Natural killer cell (primary cell): ENCODE measurements around the gene MYO7B. TPM values are rescaled to one million over a fixed set of nuclear protein-coding genes. Genes with fewer than 3 reads are reported as not detected.

ENCODE experiments used
- ATAC-seq, 3 donors: fragments of 150-1000 bp in 2 of 3; fragments of 200-7000 bp in 1 of 3; cut with Tn5 transposase; 1 replicate in 1 of 3; 2 replicates in 2 of 3; pipeline ENCODE4 v1.10.0; 2021; ENCODE audit warnings: mild to moderate bottlenecking in 2 of 3, moderate library complexity in 2 of 3
- DNase-seq, 2 donors: peaks; one replicate each; pipeline versions ENCODE4 v3.0.0 to v3.0.0-alpha.2; 2013 to 2021; ENCODE audit warnings: mixed read lengths in 1 of 2
- H3K27ac ChIP-seq: one replicate; pipeline ENCODE4 v1.5.1; 2013; ENCODE audit warnings: mild to moderate bottlenecking, low read length
- H3K27me3 ChIP-seq: one replicate; pipeline ENCODE4 v1.6.1; 2013; ENCODE audit warnings: low read length; ENCODE audit not compliant: control insufficient read depth, insufficient read depth
- H3K36me3 ChIP-seq: one replicate; pipeline ENCODE4 v1.6.1; 2013; ENCODE audit warnings: low read length; ENCODE audit not compliant: control insufficient read depth, insufficient read depth
- H3K4me1 ChIP-seq: one replicate; pipeline ENCODE4 v1.6.1; 2013; ENCODE audit warnings: low read length; ENCODE audit not compliant: control insufficient read depth, insufficient read depth
- H3K4me3 ChIP-seq: one replicate; pipeline ENCODE4 v1.5.1; 2013; ENCODE audit warnings: low read length
- H3K9me3 ChIP-seq: one replicate; pipeline ENCODE4 v1.6.1; 2013; ENCODE audit warnings: low read length; ENCODE audit not compliant: control insufficient read depth, insufficient read depth
- H3K27ac Mint-ChIP-seq, 2 donors: one replicate each; pipeline ENCODE4 v1.8.0; 2022; ENCODE audit warnings: mild to moderate bottlenecking in 2 of 2, mixed read lengths in 2 of 2, moderate library complexity in 1 of 2
- H3K27me3 Mint-ChIP-seq, 2 donors: one replicate each; pipeline ENCODE4 v1.8.0; 2022; ENCODE audit warnings: low read depth in 2 of 2, mixed read lengths in 2 of 2
- H3K36me3 Mint-ChIP-seq: one replicate; pipeline ENCODE4 v1.8.0; 2022; ENCODE audit warnings: mixed read lengths
- H3K4me1 Mint-ChIP-seq, 2 donors: one replicate each; pipeline ENCODE4 v1.8.0; 2022; ENCODE audit warnings: mixed read lengths in 2 of 2
- H3K4me3 Mint-ChIP-seq: one replicate; pipeline ENCODE4 v1.8.0; 2022; ENCODE audit warnings: mild to moderate bottlenecking, moderate library complexity, mixed read lengths
- H3K9me3 Mint-ChIP-seq, 2 donors: one replicate each; pipeline ENCODE4 v1.8.0; 2022; ENCODE audit warnings: mixed read lengths in 2 of 2
- CTCF ChIP-seq: fragments of 200-600 bp; IDR thresholded peaks from one replicate; pipeline ENCODE4 v1.8.0; 2022; ENCODE audit warnings: antibody characterized with exemption
- WGBS: methylation state at CpG from one replicate; pipeline ENCODE4 v1.1.7; 2013; ENCODE audit warnings: missing lambda C conversion rate; ENCODE audit not compliant: insufficient coverage; 5-methylcytosine and 5-hydroxymethylcytosine counted together
- intact Hi-C: fragments of 100-400 bp; cut with micrococcal nuclease; formaldehyde crosslinking; loops from one replicate; pipeline ENCODE4 v1.14.2; 2022
- total RNA-seq, 4 donors: library from RNA; stranded (reverse); fragments of 120-200 nt in 1 of 4; gene quantifications; one replicate each; pipeline versions ENCODE4 v1.2.3 to v1.2.4, GENCODE V29; 2013 to 2022

The MYO7B gene
- total RNA-seq, 3 donors from 2014 or later (not counting 1 experiment from before 2014, with no cell fraction given) = 0.14 to 0.45 (median 0.25) TPM

GRCh38 chr2:127558911-127559310 lies 23.4 kb downstream of the MYO7B start:
- intact Hi-C loops = no loop called here
- Histone ChIP-seq H3K27me3 (peaks cover 3% of the 10 kb centered on the region), H3K9me3 (no peaks in the 10 kb centered on the region), H3K36me3 (no peaks in the 10 kb centered on the region), H3K4me3 (no peak overlapping the region), H3K27ac (no peak overlapping the region), H3K4me1 (peaks cover 6% of the 10 kb centered on the region)
- Mint-ChIP-seq H3K36me3 (peaks cover 15% of the 10 kb centered on the region), H3K27ac (no peak overlapping the region), H3K27me3 (peaks cover 27 to 31% of the 10 kb centered on the region in 2 donors), H3K4me1 (peaks cover 4 to 6% of the 10 kb centered on the region in 2 donors), H3K4me3 (no peak overlapping the region), H3K9me3 (peaks cover 3 to 6% of the 10 kb centered on the region in 2 donors)
- ATAC-seq = no peak
- no peak for DNase-seq
- 91% methylated on average over 8 of the region's 8 CpGs for WGBS
- no peak for TF ChIP-seq CTCF

- Histone ChIP-seq H3K36me3 (no peaks in the 10 kb centered on the region), H3K27ac (no peak overlapping the region), H3K4me3 (no peak overlapping the region), H3K27me3 (peaks cover 3% of the 10 kb centered on the region), H3K4me1 (peaks cover 12% of the 10 kb centered on the region), H3K9me3 (no peaks in the 10 kb centered on the region)
- WGBS = 90% methylated on average over 5 of the region's 5 CpGs
- no peak overlapping the region for H3K4me3 Mint-ChIP-seq
- H3K27me3 Mint-ChIP-seq = peaks cover 27 to 31% of the 10 kb centered on the region in 2 donors
- peaks cover 9% of the 10 kb centered on the region in 2 donors for H3K4me1 Mint-ChIP-seq
- no peak overlapping the region for H3K27ac Mint-ChIP-seq
- no peak for TF ChIP-seq CTCF
- intact Hi-C loops = no loop called here
- DNase-seq (no peak), ATAC-seq (no peak)
- peaks cover 3 to 6% of the 10 kb centered on the region in 2 donors for H3K9me3 Mint-ChIP-seq
- peaks cover 15% of the 10 kb centered on the region for H3K36me3 Mint-ChIP-seq
Measured at GRCh38 chr2:127559454-127559853, 24.0 kb downstream of the MYO7B start.

GRCh38 chr2:127560201-127560930 lies 24.9 kb downstream of the MYO7B start:
- peaks cover 15% of the 10 kb centered on the region for H3K36me3 Mint-ChIP-seq
- WGBS = 86% methylated on average over 13 of the region's 13 CpGs

More at GRCh38 chr2:127560201-127560930, 24.9 kb downstream of the MYO7B start:
- intact Hi-C loops = no loop called here
- Histone ChIP-seq H3K9me3 (no peaks in the 10 kb centered on the region), H3K4me3 (no peak overlapping the region), H3K4me1 (peaks cover 12% of the 10 kb centered on the region), H3K27ac (no peak overlapping the region), H3K36me3 (no peaks in the 10 kb centered on the region), H3K27me3 (peaks cover 3% of the 10 kb centered on the region)
- H3K9me3 Mint-ChIP-seq = peaks cover 2 to 6% of the 10 kb centered on the region in 2 donors
- H3K27me3 Mint-ChIP-seq = peaks cover 23 to 27% of the 10 kb centered on the region in 2 donors
- TF ChIP-seq CTCF = no peak
- DNase-seq (no peak), ATAC-seq (no peak)
- no peak overlapping the region for H3K4me3 Mint-ChIP-seq
- H3K4me1 Mint-ChIP-seq = peaks cover 9% of the 10 kb centered on the region in 2 donors
- H3K27ac Mint-ChIP-seq = no peak overlapping the region
